GM23338 (cell line): Measurements from ENCODE around the gene ABCA4. TPM values are rescaled to one million over a fixed set of nuclear protein-coding genes. Genes with fewer than 3 reads are reported as not detected.

ENCODE experiments used
- ATAC-seq: fragments of 200-7000 bp; cut with Tn5 transposase; 3 replicates; pipeline ENCODE4 v1.9.1; 2020
- DNase-seq: peaks from one replicate; pipeline ENCODE4 v3.0.0-alpha.2; 2015; ENCODE audit warnings: low spot score
- H2AFZ ChIP-seq: fragments of 200-600 bp; sonication (generic); 2 replicates; pipeline ENCODE4 v1.8.0; 2016; ENCODE audit warnings: antibody characterized with exemption, mild to moderate bottlenecking, moderate library complexity
- H3F3A ChIP-seq: fragments of 200-600 bp; sonication (generic); replicated peaks from 2 replicates; pipeline ENCODE4 v1.8.0; 2017; ENCODE audit warnings: antibody characterized with exemption, mixed run types, low read depth
- H3K27ac ChIP-seq: fragments of 200-600 bp; sonication (generic); 2 replicates; pipeline ENCODE4 v1.6.1; 2016; ENCODE audit warnings: low read depth
- H3K27me3 ChIP-seq: fragments of 200-600 bp; sonication (generic); 2 replicates; pipeline ENCODE4 v1.8.0; 2016; ENCODE audit warnings: mild to moderate bottlenecking, mixed run types, moderate library complexity; ENCODE audit not compliant: insufficient read depth
- H3K36me3 ChIP-seq: fragments of 200-600 bp; sonication (generic); 2 replicates; pipeline ENCODE4 v1.8.0; 2016; ENCODE audit warnings: mild to moderate bottlenecking; ENCODE audit not compliant: insufficient read depth
- H3K4me1 ChIP-seq: fragments of 200-600 bp; sonication (generic); 2 replicates; pipeline ENCODE4 v1.8.0; 2016; ENCODE audit warnings: mild to moderate bottlenecking, moderate library complexity; ENCODE audit not compliant: insufficient read depth
- H3K4me2 ChIP-seq: fragments of 200-600 bp; sonication (generic); 2 replicates; pipeline ENCODE4 v1.7.1; 2017; ENCODE audit warnings: mixed run types
- H3K4me3 ChIP-seq: fragments of 200-600 bp; sonication (generic); 2 replicates; pipeline ENCODE4 v1.6.1; 2016; ENCODE audit warnings: mixed run types
- H3K79me2 ChIP-seq: fragments of 200-600 bp; sonication (generic); replicated peaks from 2 replicates; pipeline ENCODE4 v1.8.0; 2017; ENCODE audit warnings: mild to moderate bottlenecking; ENCODE audit not compliant: insufficient read depth
- H3K9me2 ChIP-seq: fragments of 200-600 bp; sonication (generic); 2 replicates; pipeline ENCODE4 v1.8.0; 2017; ENCODE audit not compliant: insufficient read depth
- H4K20me1 ChIP-seq: fragments of 200-600 bp; sonication (generic); replicated peaks from 2 replicates; pipeline ENCODE4 v1.8.0; 2017; ENCODE audit warnings: mild to moderate bottlenecking; ENCODE audit not compliant: insufficient read depth
- H3K27ac Mint-ChIP-seq: 2 replicates; pipeline ENCODE4 v1.8.0; 2020; ENCODE audit warnings: inconsistent platforms, mild to moderate bottlenecking, moderate library complexity, mixed read lengths
- H3K27me3 Mint-ChIP-seq: 3 replicates; pipeline ENCODE4 v1.8.0; 2022; ENCODE audit warnings: low read depth, mild to moderate bottlenecking, moderate library complexity, mixed read lengths, inconsistent platforms; ENCODE audit not compliant: insufficient read depth, poor library complexity
- H3K36me3 Mint-ChIP-seq: 3 replicates; pipeline ENCODE4 v1.8.0; 2021; ENCODE audit warnings: low read depth, mild to moderate bottlenecking, inconsistent platforms, moderate library complexity, mixed read lengths
- H3K4me1 Mint-ChIP-seq: 3 replicates; pipeline ENCODE4 v1.8.0; 2020; ENCODE audit warnings: mild to moderate bottlenecking, inconsistent platforms, mixed read lengths
- H3K4me3 Mint-ChIP-seq: 3 replicates; pipeline ENCODE4 v1.8.0; 2021; ENCODE audit warnings: moderate library complexity, mild to moderate bottlenecking, inconsistent platforms, mixed read lengths
- H3K9me3 Mint-ChIP-seq: 3 replicates; pipeline ENCODE4 v1.8.0; 2020; ENCODE audit warnings: moderate library complexity, mild to moderate bottlenecking, inconsistent platforms, mixed read lengths
- CTCF ChIP-seq, 2 experiments: fragments of 200-600 bp in 1 of 2; sonication (generic) in 1 of 2; conservative IDR thresholded peaks; 2 replicates each; pipeline versions ENCODE4 v1.5.1 to v1.6.1; 2016 to 2017; ENCODE audit warnings: antibody characterized with exemption in 2 of 2, low read depth in 2 of 2, mild to moderate bottlenecking in 2 of 2, moderate library complexity in 1 of 2
- ETS1 ChIP-seq: IDR thresholded peaks from 2 replicates; pipeline ENCODE4 v1.6.1; 2016; ENCODE audit warnings: antibody characterized with exemption
- JUNB ChIP-seq: IDR thresholded peaks from one replicate; pipeline ENCODE4 v1.6.1; 2016; ENCODE audit warnings: antibody characterized with exemption; ENCODE audit not compliant: unreplicated experiment
- STAT1 ChIP-seq: IDR thresholded peaks from one replicate; pipeline ENCODE4 v1.6.1; 2016; ENCODE audit warnings: antibody characterized with exemption; ENCODE audit not compliant: unreplicated experiment
- ZNF331 ChIP-seq: fragments of 250-450 bp; sonication (Bioruptor Pico); IDR thresholded peaks from 2 replicates; pipeline ENCODE4 v1.5.0; 2020; ENCODE audit warnings: low read depth, mild to moderate bottlenecking, moderate library complexity
- polyA plus RNA-seq: library from polyadenylated mRNA; unstranded; fragments of >200 nt; fragmentation: Nextera tagmentation; extraction: Ambion mirVana; gene quantifications from 2 replicates; pipeline ENCODE4 v1.2.1, GENCODE V29; 2016
- total RNA-seq: library from RNA; depleted of rRNA; stranded (reverse); fragments of >200 nt; shearing (Covaris generic); gene quantifications from 2 replicates; pipeline ENCODE4 v1.2.3, GENCODE V29; 2014
- TF ChIP-seq, protein P1 (sequence below): fragments of 250-450 bp; sonication (Bioruptor Pico); IDR thresholded peaks from 2 replicates; pipeline ENCODE4 v1.5.0; 2020; ENCODE audit warnings: mild to moderate bottlenecking, moderate library complexity

ABCA4 gene
- total and polyA plus RNA-seq, 2 experiments from 2014 or later: not detected

- no peak overlapping the region for H3K27ac ChIP-seq
- peaks cover 17% of the 10 kb centered on the region for H3K4me1 Mint-ChIP-seq
- H3K9me2 ChIP-seq: peaks cover 2% of the 10 kb centered on the region; the same call in 1 of the 2 replicates
- no peak overlapping the region for H2AFZ ChIP-seq
- TF ChIP-seq, protein P1, sequence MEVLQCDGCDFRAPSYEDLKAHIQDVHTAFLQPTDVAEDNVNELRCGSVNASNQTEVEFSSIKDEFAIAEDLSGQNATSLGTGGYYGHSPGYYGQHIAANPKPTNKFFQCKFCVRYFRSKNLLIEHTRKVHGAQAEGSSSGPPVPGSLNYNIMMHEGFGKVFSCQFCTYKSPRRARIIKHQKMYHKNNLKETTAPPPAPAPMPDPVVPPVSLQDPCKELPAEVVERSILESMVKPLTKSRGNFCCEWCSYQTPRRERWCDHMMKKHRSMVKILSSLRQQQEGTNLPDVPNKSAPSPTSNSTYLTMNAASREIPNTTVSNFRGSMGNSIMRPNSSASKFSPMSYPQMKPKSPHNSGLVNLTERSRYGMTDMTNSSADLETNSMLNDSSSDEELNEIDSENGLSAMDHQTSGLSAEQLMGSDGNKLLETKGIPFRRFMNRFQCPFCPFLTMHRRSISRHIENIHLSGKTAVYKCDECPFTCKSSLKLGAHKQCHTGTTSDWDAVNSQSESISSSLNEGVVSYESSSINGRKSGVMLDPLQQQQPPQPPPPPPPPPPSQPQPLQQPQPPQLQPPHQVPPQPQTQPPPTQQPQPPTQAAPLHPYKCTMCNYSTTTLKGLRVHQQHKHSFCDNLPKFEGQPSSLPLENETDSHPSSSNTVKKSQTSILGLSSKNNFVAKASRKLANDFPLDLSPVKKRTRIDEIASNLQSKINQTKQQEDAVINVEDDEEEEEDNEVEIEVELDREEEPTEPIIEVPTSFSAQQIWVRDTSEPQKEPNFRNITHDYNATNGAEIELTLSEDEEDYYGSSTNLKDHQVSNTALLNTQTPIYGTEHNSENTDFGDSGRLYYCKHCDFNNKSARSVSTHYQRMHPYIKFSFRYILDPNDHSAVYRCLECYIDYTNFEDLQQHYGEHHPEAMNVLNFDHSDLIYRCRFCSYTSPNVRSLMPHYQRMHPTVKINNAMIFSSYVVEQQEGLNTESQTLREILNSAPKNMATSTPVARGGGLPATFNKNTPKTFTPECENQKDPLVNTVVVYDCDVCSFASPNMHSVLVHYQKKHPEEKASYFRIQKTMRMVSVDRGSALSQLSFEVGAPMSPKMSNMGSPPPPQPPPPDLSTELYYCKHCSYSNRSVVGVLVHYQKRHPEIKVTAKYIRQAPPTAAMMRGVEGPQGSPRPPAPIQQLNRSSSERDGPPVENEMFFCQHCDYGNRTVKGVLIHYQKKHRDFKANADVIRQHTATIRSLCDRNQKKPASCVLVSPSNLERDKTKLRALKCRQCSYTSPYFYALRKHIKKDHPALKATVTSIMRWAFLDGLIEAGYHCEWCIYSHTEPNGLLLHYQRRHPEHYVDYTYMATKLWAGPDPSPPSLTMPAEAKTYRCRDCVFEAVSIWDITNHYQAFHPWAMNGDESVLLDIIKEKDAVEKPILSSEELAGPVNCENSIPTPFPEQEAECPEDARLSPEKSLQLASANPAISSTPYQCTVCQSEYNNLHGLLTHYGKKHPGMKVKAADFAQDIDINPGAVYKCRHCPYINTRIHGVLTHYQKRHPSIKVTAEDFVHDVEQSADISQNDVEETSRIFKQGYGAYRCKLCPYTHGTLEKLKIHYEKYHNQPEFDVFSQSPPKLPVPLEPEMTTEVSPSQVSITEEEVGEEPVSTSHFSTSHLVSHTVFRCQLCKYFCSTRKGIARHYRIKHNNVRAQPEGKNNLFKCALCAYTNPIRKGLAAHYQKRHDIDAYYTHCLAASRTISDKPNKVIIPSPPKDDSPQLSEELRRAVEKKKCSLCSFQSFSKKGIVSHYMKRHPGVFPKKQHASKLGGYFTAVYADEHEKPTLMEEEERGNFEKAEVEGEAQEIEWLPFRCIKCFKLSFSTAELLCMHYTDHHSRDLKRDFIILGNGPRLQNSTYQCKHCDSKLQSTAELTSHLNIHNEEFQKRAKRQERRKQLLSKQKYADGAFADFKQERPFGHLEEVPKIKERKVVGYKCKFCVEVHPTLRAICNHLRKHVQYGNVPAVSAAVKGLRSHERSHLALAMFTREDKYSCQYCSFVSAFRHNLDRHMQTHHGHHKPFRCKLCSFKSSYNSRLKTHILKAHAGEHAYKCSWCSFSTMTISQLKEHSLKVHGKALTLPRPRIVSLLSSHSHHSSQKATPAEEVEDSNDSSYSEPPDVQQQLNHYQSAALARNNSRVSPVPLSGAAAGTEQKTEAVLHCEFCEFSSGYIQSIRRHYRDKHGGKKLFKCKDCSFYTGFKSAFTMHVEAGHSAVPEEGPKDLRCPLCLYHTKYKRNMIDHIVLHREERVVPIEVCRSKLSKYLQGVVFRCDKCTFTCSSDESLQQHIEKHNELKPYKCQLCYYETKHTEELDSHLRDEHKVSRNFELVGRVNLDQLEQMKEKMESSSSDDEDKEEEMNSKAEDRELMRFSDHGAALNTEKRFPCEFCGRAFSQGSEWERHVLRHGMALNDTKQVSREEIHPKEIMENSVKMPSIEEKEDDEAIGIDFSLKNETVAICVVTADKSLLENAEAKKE (CRISPR knock-in tag): no peak
- TF ChIP-seq STAT1 (no peak), ZNF331 (no peak), CTCF (conservative IDR thresholded peaks at IDR 0.05; ENCODE audit: low read depth in 2 of 2) (no peak), ETS1 (no peak), JUNB (no peak)
- no peak overlapping the region for H3K4me3 Mint-ChIP-seq
- ATAC-seq: no peak
- H3F3A ChIP-seq: no peaks in the 10 kb centered on the region
- no peak overlapping the region; the same call in 1 of the 2 replicates for H3K4me2 ChIP-seq
- peaks cover 10% of the 10 kb centered on the region for H3K27me3 Mint-ChIP-seq
- peaks cover 17% of the 10 kb centered on the region for H3K4me1 ChIP-seq
- no peaks in the 10 kb centered on the region for H3K36me3 Mint-ChIP-seq
- H3K27ac Mint-ChIP-seq: no peak overlapping the region
- H4K20me1 ChIP-seq: no peaks in the 10 kb centered on the region
- no peaks in the 10 kb centered on the region for H3K27me3 ChIP-seq
- H3K79me2 ChIP-seq: no peaks in the 10 kb centered on the region
- no peaks in the 10 kb centered on the region for H3K9me3 Mint-ChIP-seq
- H3K36me3 ChIP-seq: no peaks in the 10 kb centered on the region
- DNase-seq: no peak
- no peak overlapping the region for H3K4me3 ChIP-seq
These were observed 76.1 kb downstream of the ABCA4 start for GRCh38 chr1:94044891-94045290.
